Measurements from ENCODE around the gene LYRM2.

DNA sequence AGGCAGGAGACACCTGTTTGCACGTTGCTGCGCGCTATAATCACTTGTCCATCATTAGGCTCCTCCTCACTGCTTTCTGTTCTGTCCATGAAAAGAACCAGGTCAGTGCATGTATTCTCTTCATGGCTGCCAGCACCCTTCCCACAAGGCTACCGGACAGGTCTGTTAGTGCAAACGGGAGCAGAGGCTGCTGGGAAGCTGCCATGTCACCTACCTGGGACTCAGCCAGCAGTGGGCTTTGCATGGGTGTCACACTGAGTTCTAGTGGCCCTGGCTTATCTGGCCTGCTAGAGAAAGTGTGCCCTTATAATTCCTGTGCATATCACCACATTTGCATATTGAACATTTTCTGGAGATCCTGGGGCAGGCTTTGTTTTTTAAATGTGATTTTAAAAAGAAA, 24.8 kb downstream of the LYRM2 start:
- TF ChIP-seq, protein P1, sequence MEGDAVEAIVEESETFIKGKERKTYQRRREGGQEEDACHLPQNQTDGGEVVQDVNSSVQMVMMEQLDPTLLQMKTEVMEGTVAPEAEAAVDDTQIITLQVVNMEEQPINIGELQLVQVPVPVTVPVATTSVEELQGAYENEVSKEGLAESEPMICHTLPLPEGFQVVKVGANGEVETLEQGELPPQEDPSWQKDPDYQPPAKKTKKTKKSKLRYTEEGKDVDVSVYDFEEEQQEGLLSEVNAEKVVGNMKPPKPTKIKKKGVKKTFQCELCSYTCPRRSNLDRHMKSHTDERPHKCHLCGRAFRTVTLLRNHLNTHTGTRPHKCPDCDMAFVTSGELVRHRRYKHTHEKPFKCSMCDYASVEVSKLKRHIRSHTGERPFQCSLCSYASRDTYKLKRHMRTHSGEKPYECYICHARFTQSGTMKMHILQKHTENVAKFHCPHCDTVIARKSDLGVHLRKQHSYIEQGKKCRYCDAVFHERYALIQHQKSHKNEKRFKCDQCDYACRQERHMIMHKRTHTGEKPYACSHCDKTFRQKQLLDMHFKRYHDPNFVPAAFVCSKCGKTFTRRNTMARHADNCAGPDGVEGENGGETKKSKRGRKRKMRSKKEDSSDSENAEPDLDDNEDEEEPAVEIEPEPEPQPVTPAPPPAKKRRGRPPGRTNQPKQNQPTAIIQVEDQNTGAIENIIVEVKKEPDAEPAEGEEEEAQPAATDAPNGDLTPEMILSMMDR (IDR thresholded peaks at IDR 0.05), result no peak
- TF ChIP-seq ZFX (IDR thresholded peaks at IDR 0.05; ENCODE audit: borderline replicate concordance), result no peak

Measured in 22Rv1 (cell line).